CD4-positive, alpha-beta memory T cell (primary cell): ENCODE results near the gene ATXN7L1. TPM values are rescaled to one million over a fixed set of nuclear protein-coding genes. Genes with fewer than 3 reads are reported as not detected.
A peak's percentile ranks its signal among the peaks of the same experiment; 100 is the strongest.

Source experiments
- CTCF ChIA-PET: fragments of 350-600 bp; sonication (Branson Sonifier 250); formaldehyde crosslinking; loops from one replicate; lab custom pipeline; 2021; ENCODE audit warnings: inconsistent platforms; ENCODE audit not compliant: partially characterized antibody; lab: Charles Lee
- POLR2A ChIA-PET: fragments of 350-600 bp; sonication (Branson Sonifier 250); formaldehyde crosslinking; loops from one replicate; lab custom pipeline; 2021; ENCODE audit not compliant: partially characterized antibody; lab: Charles Lee
- DNase-seq, 5 donors: peaks; one replicate each; pipeline versions ENCODE4 v3.0.0 to v3.0.0-alpha.2; 2020 to 2022; ENCODE audit warnings: mixed read lengths in 1 of 5
- H3K27ac ChIP-seq: one replicate; pipeline ENCODE4 v1.7.0; 2013; ENCODE audit warnings: low read depth, low read length
- H3K27me3 ChIP-seq: 2 replicates; pipeline ENCODE4 v1.7.0; 2013; ENCODE audit warnings: mild to moderate bottlenecking, low read length, moderate library complexity; ENCODE audit not compliant: insufficient read depth
- H3K36me3 ChIP-seq: 2 replicates; pipeline ENCODE4 v1.7.0; 2013; ENCODE audit warnings: mild to moderate bottlenecking, low read length, moderate library complexity; ENCODE audit not compliant: insufficient read depth
- H3K4me1 ChIP-seq: 2 replicates; pipeline ENCODE4 v1.7.0; 2013; ENCODE audit warnings: mild to moderate bottlenecking, low read length, moderate library complexity; ENCODE audit not compliant: insufficient read depth
- H3K4me3 ChIP-seq, 2 donors: one replicate each; pipeline ENCODE4 v1.7.0; 2013; ENCODE audit warnings: low read length in 2 of 2, mild to moderate bottlenecking in 1 of 2
- H3K9me3 ChIP-seq, 2 donors: one replicate each; pipeline ENCODE4 v1.7.0; 2013; ENCODE audit warnings: low read length in 2 of 2, control low read depth in 1 of 2; ENCODE audit not compliant: control insufficient read depth in 1 of 2
- H3K27ac Mint-ChIP-seq, 7 donors: one replicate each; pipeline ENCODE4 v1.8.0; 2020 to 2021; ENCODE audit warnings: mixed read lengths in 7 of 7, mild to moderate bottlenecking in 6 of 7, inconsistent platforms in 3 of 7, moderate library complexity in 3 of 7
- H3K27me3 Mint-ChIP-seq, 2 donors: one replicate each; pipeline ENCODE4 v1.8.0; 2020 to 2021; ENCODE audit warnings: mixed read lengths in 2 of 2
- H3K36me3 Mint-ChIP-seq, 2 donors: one replicate each; pipeline ENCODE4 v1.8.0; 2020 to 2021; ENCODE audit warnings: mixed read lengths in 2 of 2, inconsistent platforms in 1 of 2, mild to moderate bottlenecking in 1 of 2
- H3K4me1 Mint-ChIP-seq, 4 donors: one replicate each; pipeline ENCODE4 v1.8.0; 2020 to 2021; ENCODE audit warnings: mixed read lengths in 4 of 4, mild to moderate bottlenecking in 1 of 4
- H3K4me3 Mint-ChIP-seq, 8 donors: one replicate each; pipeline ENCODE4 v1.8.0; 2020 to 2021; ENCODE audit warnings: mixed read lengths in 8 of 8, mild to moderate bottlenecking in 7 of 8, moderate library complexity in 6 of 8, inconsistent platforms in 3 of 8
- H3K9me3 Mint-ChIP-seq, 8 donors: one replicate each; pipeline ENCODE4 v1.8.0; 2020 to 2021; ENCODE audit warnings: mixed read lengths in 8 of 8, mild to moderate bottlenecking in 5 of 8, inconsistent platforms in 3 of 8, moderate library complexity in 1 of 8
- intact Hi-C: fragments of 100-400 bp; cut with micrococcal nuclease; formaldehyde crosslinking; loops from one replicate; pipeline ENCODE4 v1.15.1; 2023
- polyA plus RNA-seq, 2 donors: library from polyadenylated mRNA; unstranded; fragments of 300-500 nt; fragmentation: Illumina TruSeq; gene quantifications; one replicate each; pipeline ENCODE4 v1.2.3, GENCODE V29; 2021
- total RNA-seq, 2 experiments: library from RNA; stranded (reverse); gene quantifications; one replicate each; pipeline ENCODE4 v1.2.3, GENCODE V29; 2021

Gene ATXN7L1
- total RNA-seq (10 to 100 TPM; 60.4 to 62.2 TPM), polyA plus RNA-seq (10 to 100 TPM in 1 of 2 donors, 1 to 10 TPM in 1; 8.7 to 24.8 TPM)

GRCh38 chr7:105876091-105876963 lies at the start of gene ATXN7L1:
ATXN7L1 (minus strand) TSS chr7:105876599; CDS start chr7:105876558, 41 bp downstream.
- no peaks in the 10 kb centered on the region for H3K36me3 ChIP-seq
- intact Hi-C loops = loop anchor here (1.0 to 5.0 kb wide), 11 partner anchors 20 to 236 kb away; partner anchors contain the start of gene SYPL1
- H3K27ac ChIP-seq = peak within 1 kb of the TSS; percentile 82
- Mint-ChIP-seq H3K36me3 (peaks cover 12 to 14% of the 10 kb centered on the region in 2 donors), H3K9me3 (no peaks in the 10 kb centered on the region), H3K4me3 (peak within 1 kb of the TSS; percentile 95 to 100 (median 98)), H3K27ac (peak within 1 kb of the TSS; percentile 83 to 99 (median 96)), H3K27me3 (no peaks in the 10 kb centered on the region), H3K4me1 (peaks cover 43 to 63% (median 51%) of the 10 kb centered on the region in 4 donors)
- peak within 1 kb of the TSS; percentile 78 to 92 for H3K4me3 ChIP-seq
- H3K27me3 ChIP-seq = no peaks in the 10 kb centered on the region
- CTCF ChIA-PET = interaction anchor here (0.7 to 3.6 kb wide), 28 partner anchors 9 to 220 kb away, joined by 3 to 58 read pairs (median 4); no protein-coding TSS in a partner anchor
- no peaks in the 10 kb centered on the region for H3K9me3 ChIP-seq
- peaks cover 52% of the 10 kb centered on the region for H3K4me1 ChIP-seq
- peak; percentile 85 to 90 (median 86) for DNase-seq
- POLR2A ChIA-PET = interaction anchor here (0.6 to 3.7 kb wide), 23 partner anchors 9 to 409 kb away, joined by 3 to 39 read pairs (median 4); partner anchors contain the start of gene NAMPT

GRCh38 chr7:105926131-105926530 lies 49.7 kb upstream of the ATXN7L1 start:
- peak overlapping the region in 2 of 7 donors; percentile 18 to 74 for H3K27ac Mint-ChIP-seq
- peaks cover 21 to 40% (median 32%) of the 10 kb centered on the region in 4 donors for H3K4me1 Mint-ChIP-seq
- ChIA-PET CTCF (no interaction called here), POLR2A (no interaction called here)
- peaks cover 0 to 13% (median 2%) of the 10 kb centered on the region in 8 donors for H3K9me3 Mint-ChIP-seq
- no peaks in the 10 kb centered on the region for H3K36me3 ChIP-seq
- H3K27me3 Mint-ChIP-seq = no peaks in the 10 kb centered on the region
- H3K4me3 ChIP-seq = no peak overlapping the region
- DNase-seq = no peak
- no peak overlapping the region for H3K27ac ChIP-seq
- H3K9me3 ChIP-seq = no peaks in the 10 kb centered on the region
- peaks cover 2 to 9% of the 10 kb centered on the region in 2 donors for H3K36me3 Mint-ChIP-seq
- H3K4me1 ChIP-seq = peaks cover 24% of the 10 kb centered on the region
- intact Hi-C loops = no loop called here
- H3K27me3 ChIP-seq = no peaks in the 10 kb centered on the region
- H3K4me3 Mint-ChIP-seq = peak overlapping the region in 1 of 8 donors; percentile 3

GRCh38 chr7:105924945-105925344 lies 48.5 kb upstream of the ATXN7L1 start:
- H3K27ac Mint-ChIP-seq = peak overlapping the region; percentile 33 to 92 (median 74)
- intact Hi-C loops = no loop called here
- Histone ChIP-seq H3K36me3 (no peaks in the 10 kb centered on the region), H3K27ac (no peak overlapping the region), H3K27me3 (no peaks in the 10 kb centered on the region), H3K4me3 (no peak overlapping the region), H3K9me3 (no peaks in the 10 kb centered on the region), H3K4me1 (peaks cover 24% of the 10 kb centered on the region)
- DNase-seq = peak in 3 of 5 donors; percentile 51 to 60 (median 52)
- H3K4me1 Mint-ChIP-seq = peaks cover 21 to 40% (median 32%) of the 10 kb centered on the region in 4 donors
- ChIA-PET CTCF (interaction anchor here (1.0 to 2.1 kb wide), 6 partner anchors 47 to 268 kb away, joined by 4 to 10 read pairs (median 4); partner anchors contain the start of gene ATXN7L1), POLR2A (interaction anchor here (0.9 to 1.4 kb wide), 2 partner anchors 46 to 97 kb away, joined by 3 to 5 read pairs; no protein-coding TSS in a partner anchor)
- H3K4me3 Mint-ChIP-seq = peak overlapping the region in 5 of 8 donors; percentile 6 to 47 (median 9)
- peaks cover 0 to 13% (median 2%) of the 10 kb centered on the region in 8 donors for H3K9me3 Mint-ChIP-seq
- no peaks in the 10 kb centered on the region for H3K27me3 Mint-ChIP-seq
- H3K36me3 Mint-ChIP-seq = peaks cover 2 to 11% of the 10 kb centered on the region in 2 donors

GRCh38 chr7:105920766-105921165 lies 44.4 kb upstream of the ATXN7L1 start:
- H3K4me1 ChIP-seq = peaks cover 16% of the 10 kb centered on the region
- no peak for DNase-seq
- Mint-ChIP-seq H3K4me3 (no peak overlapping the region), H3K36me3 (peaks cover 6 to 37% of the 10 kb centered on the region in 2 donors), H3K4me1 (peaks cover 16 to 33% (median 24%) of the 10 kb centered on the region in 4 donors), H3K9me3 (peaks cover 0 to 13% (median 3%) of the 10 kb centered on the region in 8 donors), H3K27ac (no peak overlapping the region), H3K27me3 (no peaks in the 10 kb centered on the region)
- CTCF ChIA-PET = no interaction called here
- no peaks in the 10 kb centered on the region for H3K36me3 ChIP-seq
- no peaks in the 10 kb centered on the region for H3K9me3 ChIP-seq
- no peak overlapping the region for H3K27ac ChIP-seq
- H3K4me3 ChIP-seq = no peak overlapping the region
- POLR2A ChIA-PET = no interaction called here
- H3K27me3 ChIP-seq = no peaks in the 10 kb centered on the region
- intact Hi-C loops = no loop called here

GRCh38 chr7:105917659-105918058 lies 41.3 kb upstream of the ATXN7L1 start:
- Histone ChIP-seq H3K36me3 (no peaks in the 10 kb centered on the region), H3K9me3 (no peaks in the 10 kb centered on the region), H3K27me3 (no peaks in the 10 kb centered on the region), H3K4me1 (no peaks in the 10 kb centered on the region), H3K27ac (no peak overlapping the region), H3K4me3 (no peak overlapping the region)
- Mint-ChIP-seq H3K4me3 (no peak overlapping the region), H3K36me3 (peaks cover 6 to 28% of the 10 kb centered on the region in 2 donors), H3K9me3 (peaks cover 0 to 3% (median 0%) of the 10 kb centered on the region in 8 donors), H3K27ac (no peak overlapping the region), H3K27me3 (no peaks in the 10 kb centered on the region), H3K4me1 (peaks cover 0 to 4% (median under 1%) of the 10 kb centered on the region in 4 donors)
- no peak for DNase-seq
- ChIA-PET POLR2A (no interaction called here), CTCF (no interaction called here)
- intact Hi-C loops = no loop called here

- no peak for DNase-seq
- H3K9me3 Mint-ChIP-seq = peaks cover 0 to 3% (median 0%) of the 10 kb centered on the region in 8 donors
- no peaks in the 10 kb centered on the region for H3K4me1 ChIP-seq
- intact Hi-C loops = no loop called here
- H3K36me3 Mint-ChIP-seq = peaks cover 11 to 36% of the 10 kb centered on the region in 2 donors
- H3K36me3 ChIP-seq = peaks cover 7% of the 10 kb centered on the region
- no peak overlapping the region for H3K4me3 ChIP-seq
- H3K27me3 ChIP-seq = no peaks in the 10 kb centered on the region
- H3K27ac ChIP-seq = no peak overlapping the region
- no peaks in the 10 kb centered on the region for H3K9me3 ChIP-seq
- H3K4me1 Mint-ChIP-seq = peaks cover 0 to 2% (median 0%) of the 10 kb centered on the region in 4 donors
- H3K27ac Mint-ChIP-seq = no peak overlapping the region
- ChIA-PET POLR2A (no interaction called here), CTCF (no interaction called here)
- no peaks in the 10 kb centered on the region for H3K27me3 Mint-ChIP-seq
- no peak overlapping the region for H3K4me3 Mint-ChIP-seq
These were observed 40.2 kb upstream of the ATXN7L1 start for GRCh38 chr7:105916603-105917002.

GRCh38 chr7:105913947-105914346 lies 37.5 kb upstream of the ATXN7L1 start:
- peaks cover 0 to 8% (median 3%) of the 10 kb centered on the region in 8 donors for H3K9me3 Mint-ChIP-seq
- H3K9me3 ChIP-seq = no peaks in the 10 kb centered on the region
- no peaks in the 10 kb centered on the region for H3K27me3 Mint-ChIP-seq
- intact Hi-C loops = no loop called here
- H3K4me3 ChIP-seq = no peak overlapping the region
- no peaks in the 10 kb centered on the region for H3K27me3 ChIP-seq
- H3K4me1 ChIP-seq = no peaks in the 10 kb centered on the region
- no peak overlapping the region for H3K4me3 Mint-ChIP-seq
- POLR2A ChIA-PET = no interaction called here
- peaks cover 0 to 5% (median 1%) of the 10 kb centered on the region in 4 donors for H3K4me1 Mint-ChIP-seq
- no peak overlapping the region for H3K27ac ChIP-seq
- DNase-seq = no peak
- peaks cover 7% of the 10 kb centered on the region for H3K36me3 ChIP-seq
- CTCF ChIA-PET = no interaction called here
- peaks cover 21 to 38% of the 10 kb centered on the region in 2 donors for H3K36me3 Mint-ChIP-seq
- H3K27ac Mint-ChIP-seq = no peak overlapping the region
